GM13977 (cell line): Measurements from ENCODE around the gene EMILIN2.

Experiments
- DNase-seq: peaks from one replicate; pipeline ENCODE4 v3.0.0; 2012; ENCODE audit warnings: low spot score
- CTCF ChIP-seq: IDR thresholded peaks from 2 replicates; pipeline ENCODE4 v1.5.1; 2012; ENCODE audit warnings: mild to moderate bottlenecking, control low read depth; ENCODE audit not compliant: insufficient read depth; ENCODE audit errors: extremely low read depth, missing control alignments
- in situ Hi-C: fragments of 300-500 bp; cut with MboI; formaldehyde crosslinking; loops from one replicate; pipeline ENCODE4 v1.12.0; 2022; ENCODE audit warnings: low sequenced_read_pairs, low pct_unique_long_range_greater_than_20kb, mixed read lengths, inconsistent platforms; ENCODE audit not compliant: unreplicated experiment

The EMILIN2 gene

DNA sequence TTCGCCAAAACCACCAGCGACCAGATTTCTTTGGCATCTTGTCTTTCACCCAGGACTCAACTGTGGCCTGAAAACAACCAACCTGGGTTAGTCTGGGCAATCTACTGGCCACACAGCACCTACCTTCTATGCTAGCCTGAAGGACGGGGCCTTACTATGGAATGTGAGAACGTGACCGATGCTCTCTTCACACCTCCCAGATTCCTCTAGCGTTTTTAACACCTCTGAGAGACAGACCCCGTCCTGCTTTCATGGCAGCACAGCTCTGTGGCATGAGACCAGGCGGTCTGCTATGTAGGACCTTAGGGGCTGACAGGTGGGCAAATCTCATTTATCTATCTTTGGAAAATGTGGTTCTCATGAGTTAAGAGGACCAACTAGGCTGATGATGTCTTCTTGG is 80.9 kb downstream of the EMILIN2 start:
- DNase-seq, result no peak
- TF ChIP-seq CTCF, result no peak
- in situ Hi-C loops, result no loop called here

- in situ Hi-C loops, result loop anchor here (10.0 kb wide), 2 partner anchors 212 to 312 kb away; partner anchors contain the start of gene MYL12A
- DNase-seq, result peak; percentile 76
- peak; percentile 63 for TF ChIP-seq CTCF
These were observed 85.7 kb downstream of the EMILIN2 start for GRCh38 chr18:2932247-2933181.

DNA sequence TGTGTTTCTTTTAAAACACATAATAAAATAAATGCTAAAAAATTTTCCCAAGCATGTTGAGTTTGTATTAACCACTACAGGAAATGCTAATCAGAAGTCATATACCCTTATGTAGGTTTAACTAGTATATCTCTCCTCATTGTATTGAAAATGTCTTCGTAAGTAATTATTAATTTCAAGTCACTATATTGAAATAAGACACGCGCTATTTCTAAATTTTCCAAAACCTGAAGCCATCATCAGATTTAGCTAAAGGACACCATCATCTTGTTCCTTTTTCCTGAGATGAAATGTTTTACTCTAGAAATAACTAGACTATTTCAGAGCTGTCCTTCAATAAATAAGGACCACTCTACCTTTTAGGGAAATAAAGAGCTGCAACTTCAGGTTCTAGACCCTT is 87.2 kb downstream of the EMILIN2 start:
- TF ChIP-seq CTCF, result no peak
- DNase-seq, result no peak
- in situ Hi-C loops, result loop anchor here (10.0 kb wide), 2 partner anchors 211 to 311 kb away; partner anchors contain the start of gene MYL12A

DNA sequence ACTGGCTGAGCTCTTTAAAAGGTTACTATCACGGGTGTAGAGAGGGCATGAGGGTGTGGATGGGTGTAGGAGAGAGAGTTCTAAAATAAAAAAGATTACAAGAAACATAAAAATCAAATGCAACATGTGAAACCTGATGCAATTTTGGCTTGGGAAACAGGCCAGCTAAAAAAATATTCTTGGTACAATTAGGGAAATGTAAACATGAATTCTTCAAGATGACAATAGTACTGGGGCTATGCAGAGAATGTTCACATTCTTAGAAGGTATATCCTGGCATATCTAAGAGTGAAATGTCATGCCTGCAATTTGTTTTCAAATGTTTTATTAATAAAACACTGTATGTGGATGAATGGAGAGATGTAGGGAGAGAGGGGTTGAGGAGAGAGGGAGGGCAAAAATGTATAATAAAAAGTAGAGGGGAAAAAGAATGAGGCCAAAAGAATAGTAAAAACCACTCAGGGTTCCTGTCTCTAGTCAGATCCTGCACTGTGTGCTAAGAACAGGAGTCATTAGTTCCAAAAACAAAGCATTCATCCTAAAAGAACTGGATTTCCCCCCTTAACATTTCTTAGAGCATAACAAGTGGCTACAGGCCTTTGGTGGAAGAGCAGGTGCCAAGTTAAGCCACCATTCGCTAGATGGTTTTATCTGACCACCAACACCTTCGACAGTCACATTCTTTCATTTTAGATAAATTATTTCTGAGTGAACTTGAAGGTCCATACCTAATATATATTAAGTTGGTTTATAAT is 88.8 kb downstream of the EMILIN2 start:
- no peak for DNase-seq
- in situ Hi-C loops, result loop anchor here (5.0 to 10.0 kb wide), 3 partner anchors 47 to 309 kb away; partner anchors contain the start of gene MYL12A
- TF ChIP-seq CTCF, result no peak

GRCh38 chr18:2939317-2939716 is 92.5 kb downstream of the EMILIN2 start:
- no peak for DNase-seq
- TF ChIP-seq CTCF, result no peak
- in situ Hi-C loops, result loop anchor here (5.0 to 10.0 kb wide), 3 partner anchors 43 to 305 kb away; partner anchors contain the start of gene MYL12A

DNA sequence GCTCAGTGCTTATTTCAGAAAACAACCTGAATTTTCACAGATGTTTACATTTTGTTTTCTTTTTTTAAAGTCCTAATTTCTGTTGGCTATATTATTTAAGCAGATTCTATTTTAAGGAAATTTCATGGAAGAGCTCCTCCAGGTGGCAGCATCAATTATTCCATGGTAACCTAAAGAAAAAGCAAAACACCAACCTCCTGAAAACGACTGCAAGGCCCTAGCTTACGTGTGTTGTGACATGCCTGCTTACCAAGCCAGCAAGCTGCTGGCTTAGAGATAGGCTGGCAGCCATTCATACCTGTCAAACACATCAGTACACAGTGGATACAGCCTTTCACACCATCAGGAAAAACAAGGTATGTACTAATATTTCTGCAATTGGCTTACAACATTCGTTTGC is 101.2 kb downstream of the EMILIN2 start:
- in situ Hi-C loops, result no loop called here
- no peak for DNase-seq
- TF ChIP-seq CTCF, result no peak
